Activated naive CD8-positive, alpha-beta T cell treated with anti-CD3 and anti-CD28 coated beads, Interleukin-2, amount 10 ng/mL, durations not matched to agents 7 days and 5 days (primary cell): Measurements from ENCODE around the gene PILRA. TPM values are rescaled to one million over a fixed set of nuclear protein-coding genes. Genes with fewer than 3 reads are reported as not detected.

Source experiments
- ATAC-seq: fragments of 150-1000 bp; cut with Tn5 transposase; one replicate; pipeline ENCODE4 v1.10.0; 2021; ENCODE audit warnings: low read depth, moderate library complexity
- POLR2A ChIA-PET: fragments of 350-600 bp; sonication (Branson Sonifier 250); formaldehyde crosslinking; loops from one replicate; lab custom pipeline; 2021; ENCODE audit warnings: antibody characterized with exemption; lab: Charles Lee
- DNase-seq: peaks from one replicate; pipeline ENCODE4 v3.0.0; 2021
- H3K27ac Mint-ChIP-seq: one replicate; pipeline ENCODE4 v1.8.0; 2022; ENCODE audit warnings: mild to moderate bottlenecking, mixed read lengths
- H3K27me3 Mint-ChIP-seq: one replicate; pipeline ENCODE4 v1.8.0; 2022; ENCODE audit warnings: mild to moderate bottlenecking, moderate library complexity, mixed read lengths
- H3K36me3 Mint-ChIP-seq: one replicate; pipeline ENCODE4 v1.8.0; 2021; ENCODE audit warnings: mild to moderate bottlenecking, mixed read lengths
- H3K4me1 Mint-ChIP-seq: one replicate; pipeline ENCODE4 v1.8.0; 2021; ENCODE audit warnings: mixed read lengths
- H3K4me3 Mint-ChIP-seq: one replicate; pipeline ENCODE4 v1.8.0; 2022; ENCODE audit warnings: mild to moderate bottlenecking, moderate library complexity, mixed read lengths
- H3K9me3 Mint-ChIP-seq: one replicate; pipeline ENCODE4 v1.8.0; 2021; ENCODE audit warnings: mixed read lengths
- total RNA-seq, 2 experiments: library from RNA; stranded (reverse); gene quantifications; one replicate each; pipeline ENCODE4 v1.2.3, GENCODE V29; 2021

Gene PILRA
- total RNA-seq, 2 experiments from 2014 or later, result 4.1 to 5.1 TPM

DNA sequence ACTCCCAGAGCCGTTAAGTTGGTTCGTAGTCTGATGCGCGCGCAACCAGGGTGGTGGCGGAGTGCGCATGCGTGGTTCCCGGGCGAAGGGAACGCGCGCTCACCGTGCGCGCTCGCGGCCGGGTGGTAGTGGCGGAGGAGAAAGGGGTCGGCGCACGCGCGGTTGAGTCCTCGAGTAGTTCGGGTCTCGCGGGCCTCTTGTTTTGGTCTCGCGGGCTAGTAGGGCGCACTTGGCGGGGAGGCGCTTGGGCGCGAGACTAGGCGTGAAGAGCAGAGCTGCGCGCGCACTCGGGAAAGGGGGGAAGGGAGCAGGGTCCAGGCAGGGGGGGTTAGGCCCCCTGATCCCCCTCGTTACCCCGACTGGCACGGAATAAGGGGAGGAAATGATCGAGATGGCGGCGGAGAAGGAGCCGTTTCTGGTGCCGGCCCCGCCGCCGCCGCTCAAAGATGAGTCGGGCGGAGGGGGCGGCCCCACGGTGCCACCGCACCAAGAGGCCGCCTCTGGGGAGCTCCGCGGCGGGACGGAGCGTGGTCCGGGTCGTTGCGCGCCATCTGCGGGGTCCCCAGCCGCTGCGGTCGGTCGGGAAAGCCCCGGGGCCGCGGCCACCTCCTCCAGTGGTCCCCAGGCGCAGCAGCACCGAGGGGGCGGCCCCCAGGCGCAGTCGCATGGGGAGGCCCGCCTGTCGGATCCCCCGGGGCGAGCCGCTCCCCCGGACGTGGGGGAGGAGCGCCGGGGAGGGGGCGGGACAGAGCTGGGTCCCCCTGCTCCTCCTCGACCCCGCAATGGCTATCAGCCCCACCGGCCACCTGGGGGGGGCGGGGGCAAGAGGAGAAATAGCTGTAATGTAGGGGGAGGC is 56.6 kb downstream of the PILRA start, which contains the start of gene MEPCE:
Gene MEPCE, plus strand, starts transcription at position 195 of the 856 bp plus-strand sequence. Its CDS starts 188 bp downstream, at position 383.
- peak; percentile 99 for DNase-seq
- POLR2A ChIA-PET, result interaction anchor here (0.5 to 3.8 kb wide), 45 partner anchors 8 to 1076 kb away, joined by 3 to 63 read pairs (median 4); partner anchors contain the start of genes AGFG2, AP4M1, COPS6 and FBXO24
- Mint-ChIP-seq H3K36me3 (peaks cover 28% of the 10 kb centered on the region), H3K27ac (peak within 1 kb of the TSS; percentile 99), H3K4me1 (peaks cover 41% of the 10 kb centered on the region), H3K27me3 (peaks cover 7% of the 10 kb centered on the region), H3K4me3 (peak within 1 kb of the TSS; percentile 97), H3K9me3 (peaks cover 2% of the 10 kb centered on the region)
- peak; percentile 46 for ATAC-seq

- DNase-seq, result peak; percentile 63
- peaks cover 2% of the 10 kb centered on the region for H3K9me3 Mint-ChIP-seq
- peak overlapping the region; percentile 91 for H3K4me3 Mint-ChIP-seq
- H3K27me3 Mint-ChIP-seq, result peaks cover 4% of the 10 kb centered on the region
- POLR2A ChIA-PET, result interaction anchor here (0.9 to 3.8 kb wide), 16 partner anchors 7 to 330 kb away, joined by 3 to 63 read pairs (median 6); partner anchors contain the start of genes AP4M1, FBXO24, LRCH4 and MBLAC1
- peak overlapping the region; percentile 94 for H3K27ac Mint-ChIP-seq
- peaks cover 44% of the 10 kb centered on the region for H3K4me1 Mint-ChIP-seq
- H3K36me3 Mint-ChIP-seq, result peaks cover 34% of the 10 kb centered on the region
- no peak for ATAC-seq
These were observed 57.4 kb downstream of the PILRA start for GRCh38 chr7:100430493-100431285.

GRCh38 chr7:100431286-100431735 is 58.0 kb downstream of the PILRA start:
- peak overlapping the region; percentile 91 for H3K4me3 Mint-ChIP-seq
- H3K36me3 Mint-ChIP-seq, result peaks cover 35% of the 10 kb centered on the region
- peaks cover 2% of the 10 kb centered on the region for H3K9me3 Mint-ChIP-seq
- ATAC-seq (no peak), DNase-seq (no peak)
- POLR2A ChIA-PET, result interaction anchor here (1.1 kb wide), 1 partner anchor 19 kb away, joined by 3 read pairs; no protein-coding TSS in a partner anchor
- H3K27me3 Mint-ChIP-seq, result peaks cover 4% of the 10 kb centered on the region
- peak overlapping the region; percentile 94 for H3K27ac Mint-ChIP-seq
- peaks cover 44% of the 10 kb centered on the region for H3K4me1 Mint-ChIP-seq

- DNase-seq, result no peak
- Mint-ChIP-seq H3K4me1 (peaks cover 44% of the 10 kb centered on the region), H3K27ac (peak overlapping the region; percentile 94), H3K9me3 (peaks cover 2% of the 10 kb centered on the region), H3K27me3 (peaks cover 4% of the 10 kb centered on the region), H3K36me3 (peaks cover 35% of the 10 kb centered on the region), H3K4me3 (peak overlapping the region; percentile 91)
- ATAC-seq, result no peak
- POLR2A ChIA-PET, result interaction anchor here (1.1 kb wide), 1 partner anchor 18 kb away, joined by 3 read pairs; no protein-coding TSS in a partner anchor
These were observed 58.8 kb downstream of the PILRA start for GRCh38 chr7:100432053-100432452.

DNA sequence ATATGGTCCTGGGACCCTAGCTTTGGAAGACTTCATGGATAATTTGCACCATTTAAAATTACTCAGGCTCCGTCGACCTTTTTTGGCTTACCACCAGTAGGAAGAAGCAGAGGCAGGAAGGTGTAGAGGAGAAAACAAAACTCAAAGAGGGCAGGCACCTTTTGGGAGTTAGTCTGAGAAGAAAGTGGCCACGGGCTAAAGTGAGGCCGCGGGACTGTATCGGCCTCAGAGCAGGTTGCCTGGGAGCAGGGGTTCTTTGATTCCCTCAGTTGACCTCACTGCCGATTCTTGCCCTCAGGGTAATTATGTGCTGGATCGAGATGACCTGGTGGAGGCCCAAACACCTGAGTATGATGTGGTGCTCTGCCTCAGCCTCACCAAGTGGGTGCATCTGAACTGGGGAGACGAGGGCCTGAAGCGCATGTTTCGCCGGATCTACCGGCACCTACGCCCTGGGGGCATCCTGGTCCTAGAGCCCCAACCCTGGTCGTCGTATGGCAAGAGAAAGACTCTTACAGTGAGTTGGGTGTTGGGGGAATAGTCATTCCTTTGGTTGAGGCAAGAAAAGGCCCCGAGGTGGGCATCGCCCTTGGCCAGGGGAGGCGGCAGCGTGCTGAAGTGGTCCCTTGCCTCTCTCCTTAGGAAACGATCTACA is 59.5 kb downstream of the PILRA start:
- POLR2A ChIA-PET, result interaction anchor here (1.1 kb wide), 1 partner anchor 18 kb away, joined by 3 read pairs; no protein-coding TSS in a partner anchor
- no peak for ATAC-seq
- H3K9me3 Mint-ChIP-seq, result peaks cover 1% of the 10 kb centered on the region
- H3K4me3 Mint-ChIP-seq, result no peak overlapping the region
- H3K36me3 Mint-ChIP-seq, result peaks cover 35% of the 10 kb centered on the region
- H3K27me3 Mint-ChIP-seq, result peaks cover 3% of the 10 kb centered on the region
- H3K4me1 Mint-ChIP-seq, result peaks cover 44% of the 10 kb centered on the region
- H3K27ac Mint-ChIP-seq, result peak overlapping the region; percentile 94
- DNase-seq, result no peak

GRCh38 chr7:100433276-100433591 is 59.9 kb downstream of the PILRA start:
- Mint-ChIP-seq H3K27me3 (no peaks in the 10 kb centered on the region), H3K9me3 (no peaks in the 10 kb centered on the region), H3K4me3 (no peak overlapping the region), H3K4me1 (peaks cover 41% of the 10 kb centered on the region), H3K36me3 (peaks cover 35% of the 10 kb centered on the region), H3K27ac (peak overlapping the region; percentile 93)
- POLR2A ChIA-PET, result no interaction called here
- ATAC-seq, result no peak
- DNase-seq, result no peak

- peaks cover 35% of the 10 kb centered on the region for H3K36me3 Mint-ChIP-seq
- H3K27ac Mint-ChIP-seq, result peak overlapping the region; percentile 93
- POLR2A ChIA-PET, result interaction anchor here (1.3 to 1.6 kb wide), 3 partner anchors 11 to 59 kb away, joined by 3 to 6 read pairs (median 4); no protein-coding TSS in a partner anchor
- peaks cover 41% of the 10 kb centered on the region for H3K4me1 Mint-ChIP-seq
- peak overlapping the region; percentile 94 for H3K4me3 Mint-ChIP-seq
- H3K9me3 Mint-ChIP-seq, result no peaks in the 10 kb centered on the region
- H3K27me3 Mint-ChIP-seq, result no peaks in the 10 kb centered on the region
- ATAC-seq (no peak), DNase-seq (no peak)
These were observed 60.5 kb downstream of the PILRA start for GRCh38 chr7:100433592-100434296.

GRCh38 chr7:100434297-100435144 is 61.2 kb downstream of the PILRA start:
- ATAC-seq (no peak), DNase-seq (no peak)
- H3K4me1 Mint-ChIP-seq, result peaks cover 38% of the 10 kb centered on the region
- H3K36me3 Mint-ChIP-seq, result peaks cover 32% of the 10 kb centered on the region
- H3K9me3 Mint-ChIP-seq, result no peaks in the 10 kb centered on the region
- POLR2A ChIA-PET, result interaction anchor here (0.5 to 1.6 kb wide), 8 partner anchors 10 to 255 kb away, joined by 3 to 6 read pairs (median 4); partner anchors contain the start of gene AGFG2
- peak overlapping the region; percentile 93 for H3K27ac Mint-ChIP-seq
- peak overlapping the region; percentile 94 for H3K4me3 Mint-ChIP-seq
- no peaks in the 10 kb centered on the region for H3K27me3 Mint-ChIP-seq

DNA sequence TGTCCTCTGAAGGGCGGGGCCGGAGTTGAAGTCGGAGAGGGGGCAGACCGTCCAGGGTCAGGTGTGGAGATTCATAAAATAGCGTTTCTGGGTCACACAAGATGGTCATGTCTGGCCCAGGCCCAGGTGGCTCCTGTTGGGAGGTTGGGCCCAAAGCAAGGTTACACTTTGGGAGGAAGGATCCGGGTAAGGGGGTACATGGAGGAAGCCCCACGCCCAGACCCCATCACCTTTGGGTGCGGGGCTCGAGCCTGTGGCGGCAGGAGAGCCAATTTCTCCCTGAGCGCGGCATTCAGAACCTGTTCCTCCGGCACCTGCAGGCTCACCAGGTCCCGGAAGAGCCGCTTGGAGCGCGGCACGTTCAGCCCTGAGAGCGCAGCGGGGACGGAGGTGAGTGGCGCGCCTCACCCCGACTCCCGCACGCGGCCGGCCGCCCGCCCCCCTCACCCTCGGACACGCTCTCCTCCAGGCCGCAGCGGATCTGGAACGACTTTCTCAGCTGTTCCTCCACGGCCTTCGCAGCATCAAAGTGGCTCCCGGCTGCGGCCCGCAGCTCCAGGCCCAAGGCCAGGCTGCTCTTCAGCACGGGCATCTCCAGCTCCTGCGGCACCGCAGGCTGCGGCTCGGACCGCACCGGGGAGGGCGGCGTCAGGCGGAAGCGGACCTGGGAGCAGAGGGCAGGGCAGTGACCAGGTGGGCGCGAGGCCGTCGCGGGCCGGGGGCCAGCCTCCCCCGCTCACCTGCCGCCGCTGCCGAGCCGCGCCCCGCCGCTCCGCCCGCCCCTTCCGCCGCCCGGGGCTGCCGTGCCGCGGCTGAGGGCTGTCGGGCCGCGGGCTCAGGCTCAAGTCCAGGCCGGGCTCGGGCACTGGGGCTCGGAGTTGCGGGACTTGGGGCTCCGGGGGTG is 62.4 kb downstream of the PILRA start:
- peak overlapping the region; percentile 98 for H3K27ac Mint-ChIP-seq
- POLR2A ChIA-PET, result interaction anchor here (0.6 to 2.0 kb wide), 14 partner anchors 9 to 353 kb away, joined by 3 to 28 read pairs (median 4); partner anchors contain the start of genes AGFG2, GPC2, LAMTOR4 and TSC22D4
- DNase-seq (peak; percentile 72), ATAC-seq (peak; percentile 36)
- peaks cover 26% of the 10 kb centered on the region for H3K36me3 Mint-ChIP-seq
- H3K27me3 Mint-ChIP-seq, result no peaks in the 10 kb centered on the region
- H3K9me3 Mint-ChIP-seq, result no peaks in the 10 kb centered on the region
- peak overlapping the region; percentile 94 for H3K4me3 Mint-ChIP-seq
- peaks cover 32% of the 10 kb centered on the region for H3K4me1 Mint-ChIP-seq

DNA sequence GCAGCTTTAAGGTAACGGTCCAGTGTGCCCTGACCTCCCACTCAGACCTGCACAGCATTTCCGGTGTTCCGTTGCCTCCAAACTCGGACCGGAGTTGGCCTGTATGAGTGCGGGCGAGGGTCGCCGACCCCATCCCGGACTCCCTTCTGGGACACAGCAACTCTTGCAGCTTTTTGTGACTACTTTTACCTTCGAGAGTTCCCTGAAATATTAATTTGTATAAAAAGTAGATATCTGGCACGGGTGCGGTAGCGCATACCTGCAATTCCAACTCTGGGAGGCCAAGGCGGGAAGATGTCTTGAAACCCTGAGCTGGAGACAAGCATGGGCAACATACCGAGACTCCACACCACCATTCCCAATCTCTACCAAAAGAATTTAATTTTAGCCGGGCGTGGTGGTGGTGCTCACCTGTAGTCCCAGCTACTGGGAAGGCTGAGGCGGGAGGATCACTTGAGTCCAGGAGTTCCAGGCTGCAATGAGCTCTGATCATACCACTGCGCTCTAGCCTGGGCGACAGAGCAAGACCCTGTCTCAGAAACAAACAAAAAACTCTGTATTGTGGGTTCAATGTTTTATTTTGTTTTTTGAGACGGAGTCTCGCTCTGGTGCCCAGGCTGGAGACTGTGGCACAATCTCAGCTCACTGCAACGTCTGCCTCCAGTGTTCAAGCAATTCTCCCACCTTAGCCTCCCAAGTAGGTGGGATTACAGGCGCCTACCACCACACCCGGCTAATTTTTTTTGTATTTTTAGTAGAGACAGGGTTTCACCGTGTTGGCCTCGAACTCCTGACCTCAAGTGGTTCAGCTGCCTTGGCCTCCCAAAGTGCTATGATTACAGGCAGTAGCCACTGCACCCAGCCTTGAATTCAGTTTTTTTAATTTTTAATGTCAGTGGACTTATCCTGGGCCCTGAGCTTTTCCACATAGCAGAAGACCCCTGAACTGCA is 64.1 kb downstream of the PILRA start:
- H3K27ac Mint-ChIP-seq, result no peak overlapping the region
- ATAC-seq (no peak), DNase-seq (peak; percentile 15)
- H3K9me3 Mint-ChIP-seq, result no peaks in the 10 kb centered on the region
- no peaks in the 10 kb centered on the region for H3K27me3 Mint-ChIP-seq
- H3K4me1 Mint-ChIP-seq, result peaks cover 22% of the 10 kb centered on the region
- peak overlapping the region; percentile 94 for H3K4me3 Mint-ChIP-seq
- H3K36me3 Mint-ChIP-seq, result peaks cover 21% of the 10 kb centered on the region
- POLR2A ChIA-PET, result interaction anchor here (0.6 to 2.8 kb wide), 16 partner anchors 9 to 452 kb away, joined by 3 to 28 read pairs (median 4); partner anchors contain the start of genes AGFG2, AP4M1, GPC2 and MCM7
